Stimulated activated CD4-positive, alpha-beta T cell treated with anti-CD3 and anti-CD28 coated beads, Interleukin-15, amount 100 ng/mL, for 1 hour (primary cell): ENCODE measurements around the gene ADAMTS12.

ENCODE experiments used
- DNase-seq, 2 donors: peaks; one replicate each; pipeline ENCODE4 v3.0.0-alpha.2; 2020; ENCODE audit warnings: low read depth in 1 of 2, low spot score in 1 of 2

Gene ADAMTS12, protein sequence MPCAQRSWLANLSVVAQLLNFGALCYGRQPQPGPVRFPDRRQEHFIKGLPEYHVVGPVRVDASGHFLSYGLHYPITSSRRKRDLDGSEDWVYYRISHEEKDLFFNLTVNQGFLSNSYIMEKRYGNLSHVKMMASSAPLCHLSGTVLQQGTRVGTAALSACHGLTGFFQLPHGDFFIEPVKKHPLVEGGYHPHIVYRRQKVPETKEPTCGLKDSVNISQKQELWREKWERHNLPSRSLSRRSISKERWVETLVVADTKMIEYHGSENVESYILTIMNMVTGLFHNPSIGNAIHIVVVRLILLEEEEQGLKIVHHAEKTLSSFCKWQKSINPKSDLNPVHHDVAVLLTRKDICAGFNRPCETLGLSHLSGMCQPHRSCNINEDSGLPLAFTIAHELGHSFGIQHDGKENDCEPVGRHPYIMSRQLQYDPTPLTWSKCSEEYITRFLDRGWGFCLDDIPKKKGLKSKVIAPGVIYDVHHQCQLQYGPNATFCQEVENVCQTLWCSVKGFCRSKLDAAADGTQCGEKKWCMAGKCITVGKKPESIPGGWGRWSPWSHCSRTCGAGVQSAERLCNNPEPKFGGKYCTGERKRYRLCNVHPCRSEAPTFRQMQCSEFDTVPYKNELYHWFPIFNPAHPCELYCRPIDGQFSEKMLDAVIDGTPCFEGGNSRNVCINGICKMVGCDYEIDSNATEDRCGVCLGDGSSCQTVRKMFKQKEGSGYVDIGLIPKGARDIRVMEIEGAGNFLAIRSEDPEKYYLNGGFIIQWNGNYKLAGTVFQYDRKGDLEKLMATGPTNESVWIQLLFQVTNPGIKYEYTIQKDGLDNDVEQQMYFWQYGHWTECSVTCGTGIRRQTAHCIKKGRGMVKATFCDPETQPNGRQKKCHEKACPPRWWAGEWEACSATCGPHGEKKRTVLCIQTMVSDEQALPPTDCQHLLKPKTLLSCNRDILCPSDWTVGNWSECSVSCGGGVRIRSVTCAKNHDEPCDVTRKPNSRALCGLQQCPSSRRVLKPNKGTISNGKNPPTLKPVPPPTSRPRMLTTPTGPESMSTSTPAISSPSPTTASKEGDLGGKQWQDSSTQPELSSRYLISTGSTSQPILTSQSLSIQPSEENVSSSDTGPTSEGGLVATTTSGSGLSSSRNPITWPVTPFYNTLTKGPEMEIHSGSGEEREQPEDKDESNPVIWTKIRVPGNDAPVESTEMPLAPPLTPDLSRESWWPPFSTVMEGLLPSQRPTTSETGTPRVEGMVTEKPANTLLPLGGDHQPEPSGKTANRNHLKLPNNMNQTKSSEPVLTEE (N-terminal part only)

GRCh38 chr5:33891788-33892619, at the start of gene ADAMTS12:
Gene ADAMTS12 (minus strand): TSS chr5:33891990. CDS start chr5:33891856, 134 bp downstream.
- DNase-seq = no peak

DNA sequence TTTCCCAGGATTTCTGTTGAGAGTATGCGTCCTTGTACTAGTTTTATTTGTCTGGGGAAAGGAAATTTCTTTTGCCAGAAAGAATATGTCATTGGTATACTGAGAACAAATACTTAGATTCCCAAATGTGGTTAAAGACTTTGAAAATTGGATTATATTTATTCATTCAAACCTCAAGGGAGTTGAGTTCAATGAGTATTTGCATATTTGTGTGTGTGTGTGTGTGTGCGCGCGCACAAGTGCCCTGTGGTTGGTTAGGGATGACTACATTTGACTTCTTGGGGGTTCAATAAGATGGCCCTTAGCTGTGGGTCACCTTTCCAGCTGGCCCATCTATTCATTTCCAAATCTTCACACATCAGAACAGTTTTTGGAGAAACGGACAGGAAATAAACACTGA, 49.3 kb upstream of the ADAMTS12 start:
- DNase-seq = no peak

GRCh38 chr5:33939556-33940262, 47.9 kb upstream of the ADAMTS12 start:
- DNase-seq = no peak

- DNase-seq = no peak
These were observed 47.1 kb upstream of the ADAMTS12 start for GRCh38 chr5:33938881-33939280.

DNA sequence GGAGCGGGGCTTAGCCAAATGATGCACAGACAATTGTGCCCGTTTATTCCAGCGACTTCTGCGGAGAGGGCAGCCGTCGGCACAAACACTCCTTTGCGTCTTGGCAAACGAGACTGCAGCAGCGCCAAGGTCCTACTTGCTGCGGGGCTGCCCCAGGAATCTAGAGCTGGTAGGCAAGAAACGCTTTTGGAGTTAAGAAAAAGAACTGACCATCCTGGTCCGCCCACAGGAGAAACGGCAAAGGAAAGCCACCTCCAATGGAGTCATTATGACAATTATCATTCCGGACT, 46.7 kb upstream of the ADAMTS12 start:
- no peak for DNase-seq

GRCh38 chr5:33937707-33938506, 46.1 kb upstream of the ADAMTS12 start:
- DNase-seq = no peak

- DNase-seq = no peak
These were observed 45.4 kb upstream of the ADAMTS12 start for GRCh38 chr5:33937017-33937706.

GRCh38 chr5:33936381-33937016, 44.7 kb upstream of the ADAMTS12 start, which contains the start of gene RXFP3:
Gene RXFP3 (plus strand): TSS chr5:33936386. CDS start chr5:33936741, 355 bp downstream.
- DNase-seq = no peak

- peak in 1 of 2 donors; percentile 18 for DNase-seq
These were observed 44.2 kb upstream of the ADAMTS12 start for GRCh38 chr5:33936004-33936380.

DNA sequence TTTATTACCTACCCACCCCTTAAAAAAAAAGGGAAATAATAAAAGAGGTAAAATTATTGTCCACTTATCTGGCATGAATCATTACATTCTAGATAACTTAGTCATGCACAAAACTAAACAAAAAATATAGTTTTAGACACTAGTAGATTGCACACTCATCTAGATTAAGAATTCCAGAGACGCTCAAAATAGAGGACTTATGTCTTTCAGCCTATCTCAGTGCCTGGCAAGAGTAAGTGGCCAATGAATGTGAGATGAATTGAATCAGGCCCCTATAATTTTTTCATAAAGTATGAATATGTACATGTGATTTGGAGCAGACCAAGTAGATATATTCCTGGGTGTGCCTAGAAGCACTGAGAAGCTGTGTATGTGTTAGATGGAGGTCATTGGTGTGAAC, 42.4 kb upstream of the ADAMTS12 start:
- no peak for DNase-seq

- no peak for DNase-seq
These were observed 42.0 kb upstream of the ADAMTS12 start for GRCh38 chr5:33933723-33934169.

DNA sequence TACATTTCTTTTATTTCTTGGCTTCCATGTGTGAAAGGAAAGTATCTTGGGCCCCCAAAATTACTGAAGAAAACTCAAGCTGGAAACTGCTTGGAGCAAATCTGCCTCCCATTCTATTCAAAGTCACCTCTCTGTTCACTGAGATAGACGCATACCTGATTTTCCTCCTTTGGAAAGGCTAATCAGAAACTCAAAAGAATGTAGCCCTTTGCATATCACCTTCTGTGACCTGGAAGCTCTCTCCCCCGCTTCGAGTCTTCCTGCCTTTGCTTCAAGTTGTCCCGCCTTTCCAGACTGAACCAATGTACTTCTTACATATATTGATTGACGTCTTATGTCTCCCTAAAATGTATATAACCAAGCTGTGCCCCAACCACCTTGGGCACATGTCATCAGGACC, 39.3 kb upstream of the ADAMTS12 start:
- no peak for DNase-seq

GRCh38 chr5:33929925-33930690, 38.3 kb upstream of the ADAMTS12 start:
- no peak for DNase-seq

GRCh38 chr5:33928283-33928682, 36.5 kb upstream of the ADAMTS12 start:
- DNase-seq = no peak

DNA sequence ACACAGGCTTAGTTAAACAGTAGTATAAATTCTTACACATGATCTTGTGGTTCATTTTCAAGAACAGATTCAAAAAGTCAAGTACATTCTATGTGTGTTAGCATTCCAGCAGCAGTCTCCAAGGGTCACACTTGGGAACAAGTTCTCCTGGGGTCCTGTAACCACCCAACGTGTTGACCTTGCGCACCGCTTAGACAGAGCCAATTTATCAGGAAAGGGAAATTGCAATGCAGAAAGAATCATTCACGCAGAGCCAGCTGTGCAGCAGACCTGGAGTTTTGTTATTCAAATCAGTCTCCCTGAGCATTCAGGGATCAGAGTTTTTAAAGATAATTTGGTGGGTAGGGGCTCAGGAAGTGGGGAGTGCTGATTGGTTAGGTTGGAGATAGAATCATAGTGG, 35.9 kb upstream of the ADAMTS12 start:
- no peak for DNase-seq

DNA sequence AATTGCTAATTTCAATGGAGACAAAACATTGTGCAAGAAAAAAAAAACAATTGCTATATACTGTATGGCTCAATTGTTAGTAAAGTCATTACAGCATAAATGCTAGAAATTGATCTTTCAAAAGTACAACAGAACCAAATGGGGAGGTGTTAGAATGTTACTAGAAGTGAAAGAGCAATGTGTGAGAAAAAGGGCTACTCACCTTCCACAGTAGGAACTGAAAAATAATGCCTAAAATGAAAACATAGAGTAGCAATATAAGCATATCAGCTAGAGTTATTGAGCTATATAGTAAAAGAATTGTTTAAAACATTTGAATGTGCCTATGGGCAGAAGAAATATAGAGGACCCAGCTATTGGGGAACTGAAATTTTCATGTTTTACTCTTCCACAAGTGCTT, 33.5 kb upstream of the ADAMTS12 start:
- no peak for DNase-seq

- DNase-seq = no peak
These were observed 29.2 kb upstream of the ADAMTS12 start for GRCh38 chr5:33921002-33921401.
